Measurements from ENCODE around the gene NFKBIE. TPM values are rescaled to one million over a fixed set of nuclear protein-coding genes. Genes with fewer than 3 reads are reported as not detected.

The NFKBIE gene
- total and polyA plus RNA-seq, 2 experiments from 2014 or later, result 14.0 to 16.7 TPM

GRCh38 chr6:44276667-44277640, 11.6 kb upstream of the NFKBIE start:
- Histone ChIP-seq H3K27me3 (peaks cover 67% of the 10 kb centered on the region), H3K36me3 (replicated peaks; ENCODE audit: insufficient read depth, low read depth) (no peaks in the 10 kb centered on the region), H3K4me2 (no peak overlapping the region), H4K20me1 (ENCODE audit: insufficient read depth, poor library complexity, severe bottlenecking) (no peaks in the 10 kb centered on the region), H3K4me1 (ENCODE audit: insufficient read depth) (no peaks in the 10 kb centered on the region), H3K79me2 (no peaks in the 10 kb centered on the region), H3K9me2 (replicated peaks; ENCODE audit: insufficient read depth) (no peaks in the 10 kb centered on the region), H3K9me3 (ENCODE audit: low read depth) (no peaks in the 10 kb centered on the region), H3K4me3 (no peak overlapping the region), H2AFZ (no peak overlapping the region), H3K27ac (no peak overlapping the region)
- DNase-seq (ENCODE audit: low spot score), result no peak
- WGBS (ENCODE audit: low lambda C conversion rate, missing lambda C conversion rate), result 82% methylated on average over 17 of the region's 23 CpGs
- TF ChIP-seq EZH2phosphoT487 (IDR thresholded peaks at IDR 0.05; ENCODE audit: low read depth, severe bottlenecking, unreplicated experiment), result no peak
- TF ChIP-seq EZH2 (IDR thresholded peaks at IDR 0.05; ENCODE audit: borderline replicate concordance), result no peak
- TF ChIP-seq CTCF (IDR thresholded peaks at IDR 0.05; ENCODE audit: poor library complexity), result no peak

- no peak for DNase-seq (ENCODE audit: low spot score)
- Histone ChIP-seq H2AFZ (no peak overlapping the region), H3K4me3 (no peak overlapping the region), H3K27ac (no peak overlapping the region), H3K79me2 (no peaks in the 10 kb centered on the region), H3K36me3 (replicated peaks; ENCODE audit: insufficient read depth, low read depth) (no peaks in the 10 kb centered on the region), H3K9me2 (replicated peaks; ENCODE audit: insufficient read depth) (no peaks in the 10 kb centered on the region), H3K27me3 (peaks cover 68% of the 10 kb centered on the region), H3K4me2 (peak overlapping the region; percentile 33), H4K20me1 (ENCODE audit: insufficient read depth, poor library complexity, severe bottlenecking) (no peaks in the 10 kb centered on the region), H3K9me3 (ENCODE audit: low read depth) (no peaks in the 10 kb centered on the region), H3K4me1 (ENCODE audit: insufficient read depth) (no peaks in the 10 kb centered on the region)
- 72% methylated on average over 64 of the region's 109 CpGs for WGBS (ENCODE audit: low lambda C conversion rate, missing lambda C conversion rate)
- TF ChIP-seq EZH2 (IDR thresholded peaks at IDR 0.05; ENCODE audit: borderline replicate concordance) (no peak), CTCF (IDR thresholded peaks at IDR 0.05; ENCODE audit: poor library complexity) (no peak), EZH2phosphoT487 (IDR thresholded peaks at IDR 0.05; ENCODE audit: low read depth, severe bottlenecking, unreplicated experiment) (no peak)
These were observed 10.6 kb upstream of the NFKBIE start for GRCh38 chr6:44275749-44276648.

DNA sequence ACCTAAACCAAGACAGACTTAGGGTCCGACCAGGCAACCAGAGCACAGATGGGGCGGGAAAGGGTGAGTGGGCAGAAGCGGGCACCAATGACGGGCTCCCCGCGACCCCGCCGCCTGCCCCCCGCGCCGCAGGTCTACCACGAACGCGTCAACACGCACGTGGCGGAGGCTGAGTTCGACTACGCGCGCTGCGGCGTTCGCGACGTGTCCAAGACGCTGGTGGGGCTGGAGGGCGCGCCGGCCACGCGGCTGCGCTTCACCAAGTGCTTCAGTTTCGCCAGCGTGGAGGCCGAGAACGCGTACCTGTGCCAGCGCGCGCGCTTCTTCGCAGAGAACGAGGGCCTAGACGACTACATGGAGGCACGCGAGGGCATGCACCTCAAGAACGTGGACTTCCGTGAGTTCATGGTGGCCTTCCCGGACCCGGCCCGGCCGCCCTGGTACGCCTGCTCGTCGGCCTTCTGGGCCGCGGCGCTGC, 10.0 kb upstream of the NFKBIE start:
- TF ChIP-seq EZH2 (IDR thresholded peaks at IDR 0.05; ENCODE audit: borderline replicate concordance) (no peak), EZH2phosphoT487 (IDR thresholded peaks at IDR 0.05; ENCODE audit: low read depth, severe bottlenecking, unreplicated experiment) (no peak), CTCF (IDR thresholded peaks at IDR 0.05; ENCODE audit: poor library complexity) (no peak)
- no peaks in the 10 kb centered on the region for H3K79me2 ChIP-seq
- H3K9me2 ChIP-seq (replicated peaks; ENCODE audit: insufficient read depth), result no peaks in the 10 kb centered on the region
- no peaks in the 10 kb centered on the region for H3K4me1 ChIP-seq (ENCODE audit: insufficient read depth)
- WGBS (ENCODE audit: low lambda C conversion rate, missing lambda C conversion rate), result 97% methylated on average over 58 of the region's 59 CpGs
- no peak overlapping the region for H3K27ac ChIP-seq
- peaks cover 62% of the 10 kb centered on the region for H3K27me3 ChIP-seq
- H3K4me2 ChIP-seq, result no peak overlapping the region
- no peaks in the 10 kb centered on the region for H3K36me3 ChIP-seq (replicated peaks; ENCODE audit: insufficient read depth, low read depth)
- no peak for DNase-seq (ENCODE audit: low spot score)
- no peaks in the 10 kb centered on the region for H4K20me1 ChIP-seq (ENCODE audit: insufficient read depth, poor library complexity, severe bottlenecking)
- H3K9me3 ChIP-seq (ENCODE audit: low read depth), result no peaks in the 10 kb centered on the region
- H2AFZ ChIP-seq, result no peak overlapping the region
- H3K4me3 ChIP-seq, result no peak overlapping the region

Measured in hepatocyte (in vitro differentiated cells).